NCI-H82 treated with DMSO at 0.1 percent for 48 hours (cell line): Measurements from ENCODE around the gene PPP1R14C.
"Not testable (repeated sequence)": the region's sequence is repeated elsewhere in the genome, so short reads cannot be mapped to it uniquely, and the experiment has no call there.

ENCODE experiments used
- DNase-seq: peaks from one replicate; lab custom pipeline; 2025; ENCODE audit not compliant: unreplicated experiment; lab: John Stamatoyannopoulos, UW

The PPP1R14C gene

GRCh38 chr6:150212778-150213177 lies 69.9 kb downstream of the PPP1R14C start:
- DNase-seq, result no peak

DNA sequence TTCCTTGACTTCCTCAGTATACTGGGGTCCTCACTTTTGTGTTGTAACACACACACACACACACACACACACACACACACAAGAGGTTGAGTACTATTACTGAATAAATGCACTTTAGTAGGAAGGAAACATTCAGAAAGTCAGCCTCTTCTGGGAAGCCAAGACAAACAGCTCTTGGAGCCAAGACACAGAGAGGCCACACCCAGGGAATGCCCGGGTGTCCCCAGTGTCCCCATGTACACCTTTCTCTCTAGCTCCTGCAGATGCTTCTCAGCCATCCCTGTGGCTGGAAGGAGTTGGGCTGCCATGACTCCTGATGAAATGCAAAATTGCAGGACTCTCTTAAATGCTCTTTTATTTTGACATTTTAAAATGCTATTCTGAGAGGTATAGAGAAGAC lies 70.5 kb downstream of the PPP1R14C start:
- DNase-seq, result no peak

GRCh38 chr6:150214310-150214709 lies 71.5 kb downstream of the PPP1R14C start:
- DNase-seq, result no peak

- no peak for DNase-seq
These were observed 78.0 kb downstream of the PPP1R14C start for GRCh38 chr6:150220634-150221551.

DNA sequence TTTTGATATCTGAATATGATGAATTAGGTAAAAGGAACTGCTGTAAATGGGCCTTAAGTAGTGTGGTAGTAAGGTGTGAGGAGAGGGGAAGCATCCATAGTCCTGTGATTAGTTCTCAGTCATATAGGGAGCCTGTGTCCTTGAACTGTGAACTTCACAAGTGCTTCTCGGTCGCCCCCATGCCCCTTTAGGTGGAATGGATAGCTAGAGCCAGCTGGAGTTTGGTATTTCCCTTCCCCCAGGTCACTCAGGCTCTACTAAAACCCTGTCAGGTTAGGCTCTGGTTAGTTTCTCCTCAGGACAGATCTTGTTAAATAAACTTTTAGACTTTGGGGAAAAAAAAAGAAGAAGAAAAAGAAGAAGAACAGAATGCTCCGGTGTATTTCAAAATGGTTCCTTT lies 82.0 kb downstream of the PPP1R14C start:
- DNase-seq, result no peak

DNA sequence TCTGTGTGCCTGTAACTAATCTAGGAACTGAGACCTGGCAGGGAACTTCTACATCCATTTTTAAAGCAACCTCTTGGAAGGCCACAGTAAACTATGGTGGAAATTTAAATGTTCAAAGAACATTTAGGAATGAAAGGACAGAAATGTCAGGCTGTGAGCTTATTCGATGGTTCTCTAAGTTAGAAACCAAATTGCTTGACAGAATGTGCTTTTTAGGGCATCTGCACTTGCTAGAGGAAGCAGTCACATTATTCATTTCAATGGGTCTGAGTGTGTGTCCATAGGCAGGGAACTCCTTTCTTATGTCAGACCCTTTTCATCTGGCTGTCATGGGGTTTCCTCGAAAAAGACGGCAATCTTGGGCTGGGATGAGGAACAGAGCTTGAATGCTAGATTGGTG lies 84.4 kb downstream of the PPP1R14C start:
- DNase-seq, result no peak

DNA sequence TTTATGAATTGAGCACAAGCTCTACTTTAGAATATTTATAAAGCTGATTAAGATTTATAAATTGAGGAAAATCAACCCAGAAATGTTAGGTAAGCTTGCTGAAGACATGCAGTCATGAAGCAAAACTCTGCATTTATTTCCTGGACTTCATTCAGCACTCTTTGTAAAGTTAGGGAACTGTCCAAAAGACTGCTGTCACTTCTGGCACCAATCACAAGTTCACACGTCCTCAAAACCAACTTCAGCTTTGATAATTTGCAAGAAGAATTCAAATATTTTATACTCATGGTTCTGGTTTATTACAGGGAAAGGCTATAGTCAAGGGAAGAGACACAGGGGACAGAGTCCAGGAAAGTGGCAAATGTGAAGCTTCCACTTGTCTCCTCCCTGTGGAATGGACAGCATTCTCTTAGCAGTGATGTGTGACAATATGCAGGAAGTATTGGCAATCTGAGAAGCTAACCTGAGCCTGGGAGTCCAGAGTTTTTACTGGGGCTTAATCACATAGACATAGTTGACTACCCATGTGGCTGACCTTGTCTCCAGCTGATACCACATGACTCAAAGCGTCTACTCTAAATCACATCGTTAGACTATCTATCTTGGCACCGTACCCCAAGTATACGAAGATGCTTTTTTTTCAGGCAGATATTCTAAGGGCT lies 85.4 kb downstream of the PPP1R14C start:
- no peak for DNase-seq

- no peak for DNase-seq
These were observed 86.8 kb downstream of the PPP1R14C start for GRCh38 chr6:150229436-150230163.

DNA sequence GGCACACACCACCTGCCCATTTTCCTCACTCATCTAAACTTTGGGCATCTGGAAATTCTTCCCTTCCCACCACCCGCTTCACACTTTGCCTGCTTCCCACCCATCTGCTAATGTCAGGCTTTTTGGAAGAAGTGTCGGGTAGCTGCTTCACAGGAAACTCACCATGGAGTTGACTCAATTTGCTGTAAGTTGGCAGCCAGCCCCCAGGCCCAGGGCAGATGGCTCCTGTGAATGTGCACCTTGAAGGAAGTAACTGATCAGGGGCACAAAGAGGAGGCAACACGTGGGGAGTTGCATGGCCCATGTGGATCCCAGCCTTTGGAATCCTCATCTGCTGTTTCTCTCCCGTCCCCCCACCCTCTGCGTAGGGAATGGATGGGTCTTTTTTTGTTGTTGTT lies 87.3 kb downstream of the PPP1R14C start:
- DNase-seq, result no peak

DNA sequence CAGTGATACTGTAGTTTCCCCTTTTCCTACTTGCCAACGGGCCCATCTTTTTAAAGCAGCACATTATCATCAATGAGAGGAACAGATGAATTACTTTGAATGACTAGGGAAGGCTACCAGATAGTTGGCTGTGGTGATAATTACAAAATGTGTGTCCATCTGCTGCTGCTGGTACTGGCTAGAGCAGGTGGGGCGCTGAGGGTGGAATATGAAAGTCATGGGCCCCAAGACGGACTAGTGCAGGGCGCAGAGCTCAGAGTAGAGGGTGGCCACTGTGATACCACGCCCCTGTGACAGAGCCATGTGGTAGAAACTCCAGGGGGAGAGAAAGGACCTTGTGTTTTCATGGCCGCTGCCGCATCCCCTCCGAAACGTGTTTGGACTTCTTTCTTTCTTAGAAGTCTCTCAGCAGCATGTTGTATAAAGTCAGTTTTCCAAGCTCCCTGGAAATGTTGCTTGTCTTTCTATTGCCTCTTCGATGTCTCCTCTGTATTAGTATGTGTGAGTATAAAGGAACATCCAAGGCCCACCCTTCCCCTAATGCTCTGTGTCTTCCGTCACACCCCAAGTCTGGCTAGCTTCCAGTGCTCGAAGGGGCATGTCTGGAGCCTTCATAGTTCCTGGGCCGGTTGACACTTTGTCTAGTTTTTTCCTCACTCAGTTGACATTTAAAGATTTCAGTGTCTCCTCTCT lies 88.1 kb downstream of the PPP1R14C start:
- DNase-seq, result no peak

GRCh38 chr6:150231525-150231850 lies 88.6 kb downstream of the PPP1R14C start:
- DNase-seq, result no peak

GRCh38 chr6:150233843-150234269 lies 91.0 kb downstream of the PPP1R14C start:
- DNase-seq, result no peak

DNA sequence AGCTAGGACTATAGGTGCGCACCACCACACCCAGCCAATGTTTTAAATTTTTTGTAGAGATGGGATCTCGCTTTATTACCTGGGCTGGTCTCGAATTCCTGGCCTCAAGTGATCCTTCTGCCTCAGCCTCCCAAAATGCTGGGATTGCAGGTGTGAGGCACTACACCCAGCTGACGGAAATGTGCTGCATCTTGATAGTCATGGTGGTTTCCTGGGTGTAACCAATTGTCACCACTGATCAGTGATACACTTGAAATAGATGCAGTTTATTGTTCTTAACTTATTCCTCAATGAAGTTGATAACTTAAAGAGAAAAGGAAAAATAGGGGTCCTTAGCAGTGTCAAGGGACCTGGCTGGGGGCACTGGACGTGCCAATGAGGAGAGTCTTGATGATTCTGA lies 92.4 kb downstream of the PPP1R14C start:
- no peak for DNase-seq

DNA sequence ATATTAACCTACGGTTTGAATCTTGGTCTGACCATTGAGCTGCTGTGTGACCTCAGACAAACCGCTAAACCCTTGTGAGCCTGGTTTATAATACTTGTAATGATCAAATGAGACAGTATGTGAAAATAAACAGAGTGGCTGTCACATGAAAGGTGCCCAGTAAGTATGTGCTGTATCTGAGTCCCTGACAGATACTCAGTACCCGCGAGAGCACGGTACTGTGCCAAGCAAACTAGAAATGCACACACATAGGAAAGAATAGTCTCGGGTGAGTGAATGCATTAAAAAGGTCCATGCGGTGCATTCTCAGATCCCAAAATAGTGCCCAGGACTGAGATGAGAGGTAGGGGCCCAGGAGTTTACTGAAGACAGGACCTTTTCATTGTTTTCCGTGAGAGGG lies 93.3 kb downstream of the PPP1R14C start:
- no peak for DNase-seq

DNA sequence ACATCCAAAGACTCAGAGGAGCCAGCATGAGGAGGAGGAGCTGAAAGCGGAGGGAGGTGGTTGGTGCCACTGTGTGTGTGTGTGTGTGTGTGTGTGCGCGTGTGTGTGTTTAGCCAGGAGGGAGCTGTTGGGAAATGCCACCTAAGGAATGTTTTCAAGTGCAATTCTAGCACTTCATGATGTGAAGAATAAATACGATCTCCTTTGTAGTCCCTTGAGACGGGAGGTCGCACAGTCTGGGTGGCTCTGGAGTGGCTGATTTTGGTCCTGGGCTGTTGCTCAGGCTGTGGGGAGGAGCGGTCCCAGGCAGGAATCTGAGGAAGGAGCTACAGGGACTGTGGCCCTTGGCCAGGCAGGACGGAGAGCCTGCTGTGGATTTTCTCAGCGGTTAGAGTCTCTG lies 93.7 kb downstream of the PPP1R14C start:
- DNase-seq, result no peak

- no peak for DNase-seq
These were observed 94.8 kb downstream of the PPP1R14C start for GRCh38 chr6:150237626-150238025.

- DNase-seq, result no peak
These were observed 95.5 kb downstream of the PPP1R14C start for GRCh38 chr6:150238336-150238741.

DNA sequence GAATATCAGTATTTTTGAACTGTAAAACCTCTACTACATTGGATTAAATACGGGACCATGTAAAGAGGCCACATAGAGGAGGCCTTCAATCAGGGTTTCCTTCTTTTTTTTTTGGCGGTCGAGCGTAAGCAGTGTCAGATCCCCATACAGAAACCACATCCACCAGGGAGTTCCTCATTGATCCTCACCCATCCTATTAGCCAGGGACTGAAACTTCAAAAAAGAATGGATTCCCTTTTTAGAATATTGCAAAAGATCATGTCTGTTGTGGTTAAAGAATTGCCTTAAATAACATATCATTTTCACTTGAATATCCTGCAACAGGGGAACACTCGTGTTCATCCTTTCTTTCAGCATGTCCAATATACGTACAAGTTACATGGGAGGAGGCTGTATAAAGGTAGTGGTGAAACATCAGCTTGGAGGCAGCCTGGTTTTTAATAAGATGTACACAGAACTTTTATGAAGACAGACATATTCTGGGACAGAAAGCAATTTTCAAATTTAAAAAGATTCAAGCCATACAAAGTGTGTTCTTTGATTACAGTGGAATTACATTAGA lies 96.1 kb downstream of the PPP1R14C start:
- no peak for DNase-seq

- DNase-seq, result not testable (repeated sequence)
These were observed 98.9 kb downstream of the PPP1R14C start for GRCh38 chr6:150241756-150242155.

DNA sequence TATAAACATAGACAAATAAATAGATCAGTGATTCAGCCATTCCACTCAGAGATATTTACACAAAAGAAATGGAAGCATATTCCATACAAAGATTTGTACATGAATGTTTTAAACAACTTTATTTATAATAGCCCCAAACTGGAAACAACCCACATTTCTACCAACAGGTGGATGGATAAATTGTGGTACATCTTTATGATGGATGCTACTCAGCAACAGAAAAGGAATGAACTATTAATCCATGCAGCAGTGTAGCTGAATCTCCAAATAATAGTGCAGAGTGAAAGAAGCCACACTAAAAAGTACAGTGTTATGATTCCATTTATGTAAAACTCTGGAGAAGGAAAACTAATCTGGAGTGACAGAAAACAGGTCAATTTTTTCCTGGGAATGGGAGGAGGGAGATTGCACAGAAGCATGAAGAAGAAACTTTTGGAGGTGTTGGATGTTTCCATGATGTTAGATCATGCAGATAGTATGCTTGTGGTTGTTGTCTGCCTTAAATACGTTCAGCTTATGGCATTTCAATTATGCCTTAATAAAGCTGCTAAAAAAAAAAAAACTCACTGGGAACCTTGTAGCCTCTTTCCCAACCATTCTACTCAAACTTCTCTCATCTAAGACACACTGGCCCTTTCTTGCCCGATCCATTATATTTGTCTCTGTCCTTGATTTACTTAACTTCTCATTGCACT lies 100.9 kb downstream of the PPP1R14C start:
- DNase-seq, result no peak
